ENCODE measurements around the gene FLNA.
A peak's percentile ranks its signal among the peaks of the same experiment; 100 is the strongest.

Gene FLNA

DNA sequence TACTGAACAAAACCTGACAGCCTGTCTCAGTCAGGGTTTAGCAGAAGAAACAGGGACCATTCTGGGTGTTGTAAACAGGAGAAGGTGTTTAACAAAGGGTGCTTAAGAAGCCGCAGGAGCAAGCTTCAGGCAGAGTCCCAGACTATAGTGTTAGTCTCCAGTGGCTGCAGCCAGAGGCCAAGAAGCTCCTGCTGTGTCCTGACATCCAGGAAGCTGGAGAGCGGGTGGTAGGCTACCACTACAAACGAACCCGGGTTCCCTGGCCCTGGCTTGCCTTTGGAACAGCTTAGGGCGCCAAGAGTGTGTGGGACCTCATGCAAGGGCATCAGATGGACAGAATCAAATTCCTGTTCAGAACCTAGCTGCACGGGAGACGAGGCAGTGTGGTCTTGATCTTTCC, 50.9 kb downstream of the FLNA start:
- Histone ChIP-seq H3K27ac (no peak overlapping the region), H3K27me3 (ENCODE audit: insufficient read depth, low read depth, severe bottlenecking) (peaks cover 19% of the 10 kb centered on the region), H3K4me3 (ENCODE audit: low read depth, low read length) (no peak overlapping the region), H3K9me3 (ENCODE audit: severe bottlenecking) (no peaks in the 10 kb centered on the region), H3K36me3 (no peaks in the 10 kb centered on the region)
- no peak for DNase-seq
- TF ChIP-seq CTCF (IDR thresholded peaks at IDR 0.05; ENCODE audit: low read depth, low read length), result no peak

- TF ChIP-seq CTCF (IDR thresholded peaks at IDR 0.05; ENCODE audit: low read depth, low read length), result 0 out of 2 replicates have a peak, but pooled peaks have one; percentile 12
- DNase-seq, result no peak
- Histone ChIP-seq H3K27me3 (ENCODE audit: insufficient read depth, low read depth, severe bottlenecking) (peaks cover 19% of the 10 kb centered on the region), H3K4me3 (ENCODE audit: low read depth, low read length) (no peak overlapping the region), H3K9me3 (ENCODE audit: severe bottlenecking) (no peaks in the 10 kb centered on the region), H3K36me3 (no peaks in the 10 kb centered on the region), H3K27ac (no peak overlapping the region)
Measured at GRCh38 chrX:154322890-154323289, 51.5 kb downstream of the FLNA start.

GRCh38 chrX:154321594-154321993, 52.8 kb downstream of the FLNA start:
- TF ChIP-seq CTCF (IDR thresholded peaks at IDR 0.05; ENCODE audit: low read depth, low read length), result peak; percentile 42
- DNase-seq, result peak; percentile 44
- H3K4me3 ChIP-seq (ENCODE audit: low read depth, low read length), result no peak overlapping the region
- no peak overlapping the region for H3K27ac ChIP-seq
- no peaks in the 10 kb centered on the region for H3K36me3 ChIP-seq
- H3K9me3 ChIP-seq (ENCODE audit: severe bottlenecking), result no peaks in the 10 kb centered on the region
- H3K27me3 ChIP-seq (ENCODE audit: insufficient read depth, low read depth, severe bottlenecking), result peaks cover 10% of the 10 kb centered on the region

DNA sequence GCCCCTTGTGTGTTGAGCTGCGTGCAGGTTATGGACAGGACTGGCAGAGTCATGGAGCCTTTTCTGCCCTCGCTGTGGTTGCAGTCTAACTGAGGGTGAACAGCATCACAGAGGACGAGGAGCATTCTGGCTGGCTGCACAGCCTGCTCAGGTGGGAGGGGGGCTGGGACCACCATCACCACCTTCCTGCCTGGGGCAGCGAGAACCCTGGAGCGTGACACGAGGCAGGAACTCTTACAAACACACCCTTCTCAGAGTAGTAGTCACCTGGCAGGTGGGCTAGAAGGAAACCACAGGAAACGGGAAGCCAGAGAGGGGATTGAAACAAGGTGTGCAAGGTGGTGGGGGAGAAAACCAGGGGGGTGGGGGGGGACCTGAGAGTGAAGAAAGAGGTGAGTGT, 53.3 kb downstream of the FLNA start:
- TF ChIP-seq CTCF (IDR thresholded peaks at IDR 0.05; ENCODE audit: low read depth, low read length), result no peak
- Histone ChIP-seq H3K27ac (no peak overlapping the region), H3K4me3 (ENCODE audit: low read depth, low read length) (no peak overlapping the region), H3K36me3 (no peaks in the 10 kb centered on the region), H3K27me3 (ENCODE audit: insufficient read depth, low read depth, severe bottlenecking) (peaks cover 9% of the 10 kb centered on the region), H3K9me3 (ENCODE audit: severe bottlenecking) (no peaks in the 10 kb centered on the region)
- no peak for DNase-seq

DNA sequence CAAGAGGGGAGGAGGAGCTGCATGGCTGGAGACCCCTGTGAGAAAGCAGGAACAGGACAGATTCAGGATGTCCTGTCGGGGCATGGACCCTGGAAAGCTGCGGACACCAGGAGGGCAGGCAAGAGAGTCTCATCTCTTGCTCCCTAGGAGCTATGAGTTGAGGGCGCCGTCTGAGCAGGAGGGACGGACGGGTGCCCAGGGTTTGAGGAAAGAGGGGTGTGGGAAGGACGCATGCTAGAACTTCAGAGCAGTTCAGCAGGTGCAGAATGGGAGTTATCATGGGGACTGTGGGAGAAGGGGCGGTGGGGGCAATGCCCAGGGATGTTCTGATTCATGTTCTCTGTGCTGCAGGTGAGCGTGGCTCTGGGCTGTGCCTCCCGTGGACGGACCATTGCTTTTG, 54.0 kb downstream of the FLNA start:
- no peak for TF ChIP-seq CTCF (IDR thresholded peaks at IDR 0.05; ENCODE audit: low read depth, low read length)
- no peak overlapping the region for H3K4me3 ChIP-seq (ENCODE audit: low read depth, low read length)
- no peak for DNase-seq
- peaks cover 6% of the 10 kb centered on the region for H3K27me3 ChIP-seq (ENCODE audit: insufficient read depth, low read depth, severe bottlenecking)
- H3K27ac ChIP-seq, result no peak overlapping the region
- no peaks in the 10 kb centered on the region for H3K36me3 ChIP-seq
- no peaks in the 10 kb centered on the region for H3K9me3 ChIP-seq (ENCODE audit: severe bottlenecking)

DNA sequence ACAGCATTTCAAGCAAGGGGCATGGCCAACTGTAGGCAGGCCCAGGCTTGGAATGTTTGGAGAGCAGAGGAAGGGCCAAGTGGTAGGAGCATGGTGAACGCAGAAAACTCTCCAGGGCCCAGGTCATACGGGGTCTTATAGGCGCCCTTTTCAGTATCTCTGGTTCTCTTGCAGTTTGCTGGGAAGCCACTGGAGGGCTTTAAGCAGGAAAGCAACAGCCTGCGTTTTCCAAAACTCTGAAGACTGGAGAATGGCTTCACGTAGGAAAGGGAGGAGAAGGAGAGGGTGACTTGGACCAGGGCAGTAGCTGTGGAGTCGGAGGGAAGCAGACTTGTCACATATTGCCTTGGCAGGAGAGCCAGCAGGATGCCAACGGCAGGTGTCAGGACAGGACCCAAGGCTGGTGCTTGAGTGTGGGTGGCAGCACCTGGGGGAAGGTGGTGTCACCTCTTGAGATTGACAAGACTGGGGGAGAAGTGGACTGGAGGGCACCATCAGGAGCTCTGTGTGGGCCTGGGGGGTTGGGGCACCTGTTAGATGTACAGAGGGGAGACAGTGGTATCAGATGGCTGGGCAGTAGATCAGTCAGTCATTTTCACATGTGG, 56.9 kb downstream of the FLNA start:
- Histone ChIP-seq H3K4me3 (ENCODE audit: low read depth, low read length) (no peak overlapping the region), H3K36me3 (no peaks in the 10 kb centered on the region), H3K27me3 (ENCODE audit: insufficient read depth, low read depth, severe bottlenecking) (peaks cover 2% of the 10 kb centered on the region), H3K27ac (no peak overlapping the region), H3K9me3 (ENCODE audit: severe bottlenecking) (no peaks in the 10 kb centered on the region)
- peak; percentile 72 for DNase-seq
- peak; percentile 62 for TF ChIP-seq CTCF (IDR thresholded peaks at IDR 0.05; ENCODE audit: low read depth, low read length)
